Tibial artery (tissue), 4 donors: ENCODE measurements around the gene CDC5L.

Experiments used
- DNase-seq, 2 donors: peaks; one replicate each; pipeline ENCODE4 v3.0.0-alpha.2; 2019
- H3K27ac ChIP-seq, 2 donors: fragments of 200-600 bp; sonication (generic) in 1 of 2; 1 replicate in 1 of 2; 2 replicates in 1 of 2; pipeline ENCODE4 v1.5.1; 2018 to 2019; ENCODE audit warnings: mild to moderate bottlenecking in 1 of 2
- H3K27me3 ChIP-seq, 2 donors: fragments of 200-600 bp; sonication (generic) in 1 of 2; one replicate each; pipeline versions ENCODE4 v1.5.1 to v1.6.0; 2016 to 2019
- H3K36me3 ChIP-seq, 3 donors: fragments of 200-600 bp; sonication (generic) in 2 of 3; one replicate each; pipeline ENCODE4 v1.5.1; 2016 to 2019; ENCODE audit warnings: mild to moderate bottlenecking in 2 of 3
- H3K4me1 ChIP-seq, 4 donors: fragments of 200-600 bp; sonication (generic) in 2 of 4; 1 replicate in 3 of 4; 2 replicates in 1 of 4; pipeline ENCODE4 v1.5.1; 2016 to 2019
- H3K4me3 ChIP-seq, 2 donors: fragments of 200-600 bp; sonication (generic) in 1 of 2; 1 replicate in 1 of 2; 2 replicates in 1 of 2; pipeline ENCODE4 v1.5.1; 2018 to 2019; ENCODE audit warnings: mild to moderate bottlenecking in 2 of 2
- H3K9me3 ChIP-seq, 3 donors: fragments of 200-600 bp; sonication (generic) in 1 of 3; one replicate each; pipeline ENCODE4 v1.5.1; 2016 to 2019
- intact Hi-C: fragments of 100-400 bp; cut with DNase I; formaldehyde crosslinking; loops from one replicate; pipeline ENCODE4 v1.15.0; 2023; ENCODE audit warnings: low total_unique reads
- TF ChIP-seq, protein P1 (sequence below), 2 experiments: fragments of 200-600 bp in 1 of 2; fragments of 450-650 bp in 1 of 2; IDR thresholded peaks; one replicate each; pipeline ENCODE4 v1.5.1; 2017 to 2019; ENCODE audit warnings: antibody characterized with exemption in 2 of 2, mild to moderate bottlenecking in 1 of 2, moderate library complexity in 1 of 2

Gene CDC5L

DNA sequence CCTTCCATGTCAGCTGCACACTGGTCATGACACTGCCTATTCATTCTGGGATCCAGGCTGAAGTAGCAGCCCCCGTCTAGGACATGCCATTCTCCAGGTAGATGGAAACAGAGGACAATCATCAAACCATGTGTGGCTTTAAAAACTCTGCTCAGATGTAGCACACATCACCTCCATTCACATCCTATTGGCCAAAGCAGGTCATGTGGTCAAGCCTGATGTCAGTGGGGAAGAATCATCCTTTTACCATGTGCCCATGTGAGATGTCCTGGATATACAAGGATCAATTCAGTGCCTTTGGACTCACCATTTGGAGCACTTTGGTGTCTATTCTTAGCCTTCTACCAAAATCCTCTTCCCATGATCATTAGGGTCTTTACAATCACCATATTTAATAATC, 99.5 kb downstream of the CDC5L start:
- Histone ChIP-seq H3K27me3 (peaks cover 0 to 47% of the 10 kb centered on the region in 2 donors), H3K27ac (no peak overlapping the region), H3K36me3 (no peaks in the 10 kb centered on the region), H3K9me3 (no peaks in the 10 kb centered on the region), H3K4me1 (peaks cover 0 to 13% (median 9%) of the 10 kb centered on the region in 4 donors), H3K4me3 (no peak overlapping the region)
- no peak for DNase-seq
- TF ChIP-seq, protein P1, sequence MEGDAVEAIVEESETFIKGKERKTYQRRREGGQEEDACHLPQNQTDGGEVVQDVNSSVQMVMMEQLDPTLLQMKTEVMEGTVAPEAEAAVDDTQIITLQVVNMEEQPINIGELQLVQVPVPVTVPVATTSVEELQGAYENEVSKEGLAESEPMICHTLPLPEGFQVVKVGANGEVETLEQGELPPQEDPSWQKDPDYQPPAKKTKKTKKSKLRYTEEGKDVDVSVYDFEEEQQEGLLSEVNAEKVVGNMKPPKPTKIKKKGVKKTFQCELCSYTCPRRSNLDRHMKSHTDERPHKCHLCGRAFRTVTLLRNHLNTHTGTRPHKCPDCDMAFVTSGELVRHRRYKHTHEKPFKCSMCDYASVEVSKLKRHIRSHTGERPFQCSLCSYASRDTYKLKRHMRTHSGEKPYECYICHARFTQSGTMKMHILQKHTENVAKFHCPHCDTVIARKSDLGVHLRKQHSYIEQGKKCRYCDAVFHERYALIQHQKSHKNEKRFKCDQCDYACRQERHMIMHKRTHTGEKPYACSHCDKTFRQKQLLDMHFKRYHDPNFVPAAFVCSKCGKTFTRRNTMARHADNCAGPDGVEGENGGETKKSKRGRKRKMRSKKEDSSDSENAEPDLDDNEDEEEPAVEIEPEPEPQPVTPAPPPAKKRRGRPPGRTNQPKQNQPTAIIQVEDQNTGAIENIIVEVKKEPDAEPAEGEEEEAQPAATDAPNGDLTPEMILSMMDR (IDR thresholded peaks at IDR 0.05), result no peak
- intact Hi-C loops, result no loop called here

DNA sequence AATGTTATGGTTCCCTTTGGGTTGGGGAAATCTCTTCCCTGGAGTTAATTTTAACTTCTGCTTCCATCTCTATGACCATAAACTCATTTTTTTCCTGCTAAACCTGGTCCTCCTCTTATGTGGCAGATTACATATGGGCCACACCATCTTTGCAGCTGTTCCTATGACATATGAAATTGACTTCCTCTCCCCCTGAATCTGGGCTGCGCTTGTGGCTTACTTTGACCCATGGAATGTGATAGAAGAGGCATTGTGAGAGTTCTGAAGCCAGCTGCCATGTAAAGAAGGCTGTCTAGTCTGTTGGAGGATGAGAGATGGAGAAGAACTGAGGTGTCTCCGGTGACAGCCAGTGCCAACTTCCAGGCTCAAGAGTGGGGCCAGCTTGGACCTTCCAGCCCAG, 100.1 kb downstream of the CDC5L start:
- intact Hi-C loops, result no loop called here
- Histone ChIP-seq H3K4me3 (no peak overlapping the region), H3K36me3 (no peaks in the 10 kb centered on the region), H3K9me3 (no peaks in the 10 kb centered on the region), H3K27ac (no peak overlapping the region), H3K27me3 (peaks cover 0 to 46% of the 10 kb centered on the region in 2 donors), H3K4me1 (peaks cover 0 to 13% (median 9%) of the 10 kb centered on the region in 4 donors)
- TF ChIP-seq, protein P1 (IDR thresholded peaks at IDR 0.05), result no peak
- no peak for DNase-seq

DNA sequence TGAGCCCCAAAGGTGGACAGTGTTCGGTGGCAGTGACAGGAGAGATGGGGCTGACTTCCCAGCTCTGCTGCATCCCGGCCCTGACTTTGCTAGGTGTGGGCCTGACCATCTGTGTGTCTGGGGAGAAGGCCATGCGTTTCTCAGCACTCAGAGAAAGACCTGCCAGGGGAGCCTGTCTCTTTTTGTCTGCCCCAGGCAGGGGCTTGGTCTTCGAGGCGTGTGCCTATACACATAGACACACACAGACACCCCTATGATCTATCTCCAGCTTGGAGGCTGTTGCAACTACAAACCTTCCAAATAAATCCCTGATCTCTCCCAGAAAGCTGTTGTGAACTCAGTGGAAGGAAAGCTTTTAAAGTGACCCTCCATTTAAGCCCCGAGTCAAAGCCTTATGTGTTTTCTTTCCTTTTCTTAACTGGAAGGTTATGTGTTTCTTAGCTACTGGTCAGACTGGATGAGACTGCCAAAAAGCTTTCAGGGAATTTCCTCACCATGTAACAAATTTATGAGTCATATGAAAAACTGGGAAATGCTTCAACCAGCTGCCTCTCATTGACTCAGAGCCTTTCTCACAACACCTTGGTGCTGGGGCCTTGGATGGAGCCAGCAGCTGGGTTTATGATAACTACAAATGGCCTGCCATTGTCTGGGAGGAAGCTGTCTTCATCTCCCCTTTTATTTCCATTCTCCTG, 102.6 kb downstream of the CDC5L start:
- H3K36me3 ChIP-seq, result no peaks in the 10 kb centered on the region
- H3K4me1 ChIP-seq, result peaks cover 0 to 13% (median 9%) of the 10 kb centered on the region in 4 donors
- peak overlapping the region; percentile 53 to 71 for H3K27ac ChIP-seq
- intact Hi-C loops, result no loop called here
- TF ChIP-seq, protein P1 (IDR thresholded peaks at IDR 0.05), result no peak
- peaks cover 0 to 27% of the 10 kb centered on the region in 2 donors for H3K27me3 ChIP-seq
- H3K9me3 ChIP-seq, result no peaks in the 10 kb centered on the region
- peak in 1 of 2 donors; percentile 53 for DNase-seq
- peak overlapping the region in 1 of 2 donors; percentile 17 for H3K4me3 ChIP-seq

DNA sequence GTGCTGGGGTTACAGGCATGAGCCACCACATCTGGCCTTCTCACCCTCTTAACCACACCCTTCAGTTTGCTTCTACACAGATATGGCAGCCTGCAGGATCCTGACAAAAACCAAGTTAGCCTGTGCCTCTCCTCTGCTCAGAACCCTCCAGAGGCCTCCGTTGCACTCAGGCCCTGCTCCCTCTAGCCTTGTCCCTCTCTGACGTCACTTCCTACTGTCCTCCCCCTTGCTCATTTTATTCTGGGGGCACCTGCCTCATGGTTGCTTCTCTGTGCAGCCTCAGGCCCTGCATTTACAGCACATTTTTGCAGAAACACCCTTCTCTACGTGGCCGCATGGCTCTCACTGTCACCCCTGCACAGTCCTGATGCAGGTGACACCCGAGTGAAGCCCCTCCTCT, 105.6 kb downstream of the CDC5L start:
- DNase-seq, result no peak
- H3K27ac ChIP-seq, result no peak overlapping the region
- no peaks in the 10 kb centered on the region for H3K36me3 ChIP-seq
- peaks cover 0 to 13% (median 12%) of the 10 kb centered on the region in 4 donors for H3K4me1 ChIP-seq
- TF ChIP-seq, protein P1 (IDR thresholded peaks at IDR 0.05), result no peak
- no peaks in the 10 kb centered on the region for H3K9me3 ChIP-seq
- H3K4me3 ChIP-seq, result no peak overlapping the region
- intact Hi-C loops, result no loop called here
- peaks cover 0 to 15% of the 10 kb centered on the region in 2 donors for H3K27me3 ChIP-seq

DNA sequence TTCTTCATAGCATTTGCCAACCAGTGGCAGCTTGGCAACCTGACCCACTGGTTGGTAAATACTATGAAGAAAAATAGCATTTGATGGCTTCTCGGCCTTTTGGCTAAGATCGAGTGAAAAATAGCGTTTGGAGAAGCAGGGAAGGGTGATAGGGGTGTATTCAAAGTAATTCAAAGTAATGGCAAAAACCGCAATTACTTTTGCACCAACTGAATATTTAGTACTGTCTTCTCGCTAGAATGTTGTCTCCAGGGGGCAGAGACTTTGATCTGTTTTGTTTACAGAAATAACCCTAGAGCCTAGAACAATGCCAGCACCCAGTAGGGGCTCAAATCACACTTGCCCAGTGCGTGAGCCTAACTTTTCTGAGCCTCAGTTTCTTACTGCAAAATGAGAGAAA, 106.1 kb downstream of the CDC5L start:
- Histone ChIP-seq H3K4me1 (peaks cover 0 to 13% (median 12%) of the 10 kb centered on the region in 4 donors), H3K9me3 (no peaks in the 10 kb centered on the region), H3K27me3 (peaks cover 0 to 16% of the 10 kb centered on the region in 2 donors), H3K36me3 (no peaks in the 10 kb centered on the region), H3K4me3 (no peak overlapping the region), H3K27ac (no peak overlapping the region)
- no peak for DNase-seq
- intact Hi-C loops, result no loop called here
- TF ChIP-seq, protein P1 (IDR thresholded peaks at IDR 0.05), result no peak
